ENCODE results near the gene SNX11. TPM values are rescaled to one million over a fixed set of nuclear protein-coding genes. Genes with fewer than 3 reads are reported as not detected.
"Not testable (repeated sequence)": the region's sequence is repeated elsewhere in the genome, so short reads cannot be mapped to it uniquely, and the experiment has no call there.

SNX11 gene
- total RNA-seq, 2 donors from 2014 or later, result 82.2 to 164 TPM

DNA sequence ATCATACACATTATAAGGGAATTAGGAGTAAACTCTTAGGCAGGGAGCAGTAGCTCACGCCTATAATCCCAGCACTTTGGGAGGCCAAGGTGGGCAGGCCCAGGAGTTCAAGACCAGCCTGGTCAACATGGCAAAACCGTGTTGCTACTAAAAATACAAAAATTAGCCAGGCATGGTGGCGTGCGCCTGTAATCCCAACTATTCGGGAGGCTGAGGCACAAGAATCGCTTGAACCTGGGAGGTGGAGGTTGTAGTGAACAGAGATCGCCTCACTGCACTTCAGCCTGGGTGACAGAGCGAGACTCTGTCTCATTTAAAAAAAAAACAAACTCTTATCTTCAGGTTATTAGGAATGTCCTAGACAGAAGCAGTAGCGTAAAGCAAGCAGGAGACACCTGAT is 34.8 kb upstream of the SNX11 start:
- H3K36me3 Mint-ChIP-seq; ATAC-seq; DNase-seq (ENCODE audit: low spot score); H3K4me3 Mint-ChIP-seq; H3K27ac Mint-ChIP-seq; H3K9me3 Mint-ChIP-seq; H3K27me3 Mint-ChIP-seq; H3K4me1 Mint-ChIP-seq (ENCODE audit: low read depth in 2 of 2): not testable (repeated sequence)

DNA sequence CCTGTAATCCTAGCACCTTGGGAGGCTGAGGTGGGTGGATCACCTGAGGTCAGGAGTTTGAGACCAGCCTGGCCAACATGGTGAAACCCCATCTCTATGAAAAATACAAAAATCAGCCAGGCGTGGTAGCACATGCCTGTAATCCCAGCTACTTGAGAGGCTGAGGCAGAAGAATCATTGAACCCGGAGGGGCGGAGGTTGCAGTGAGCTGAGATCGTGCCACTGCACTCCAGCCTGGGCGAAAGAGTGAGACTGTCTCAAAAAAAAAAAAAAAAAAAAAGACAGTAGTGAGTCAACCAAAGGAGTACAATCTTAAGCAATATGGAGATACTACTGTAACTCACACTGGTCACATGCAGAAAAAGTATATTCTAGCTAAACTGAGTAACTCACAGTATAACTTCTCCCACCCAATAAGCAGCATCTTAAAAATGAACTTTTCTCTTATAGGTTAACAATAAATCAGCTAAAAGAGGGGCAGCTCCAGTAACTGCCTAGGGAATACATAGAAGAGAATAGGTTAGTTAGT is 33.9 kb upstream of the SNX11 start:
- not testable (repeated sequence) for H3K27ac Mint-ChIP-seq; H3K4me1 Mint-ChIP-seq (ENCODE audit: low read depth in 2 of 2); ATAC-seq; H3K4me3 Mint-ChIP-seq; H3K36me3 Mint-ChIP-seq; H3K27me3 Mint-ChIP-seq; DNase-seq (ENCODE audit: low spot score); H3K9me3 Mint-ChIP-seq

DNA sequence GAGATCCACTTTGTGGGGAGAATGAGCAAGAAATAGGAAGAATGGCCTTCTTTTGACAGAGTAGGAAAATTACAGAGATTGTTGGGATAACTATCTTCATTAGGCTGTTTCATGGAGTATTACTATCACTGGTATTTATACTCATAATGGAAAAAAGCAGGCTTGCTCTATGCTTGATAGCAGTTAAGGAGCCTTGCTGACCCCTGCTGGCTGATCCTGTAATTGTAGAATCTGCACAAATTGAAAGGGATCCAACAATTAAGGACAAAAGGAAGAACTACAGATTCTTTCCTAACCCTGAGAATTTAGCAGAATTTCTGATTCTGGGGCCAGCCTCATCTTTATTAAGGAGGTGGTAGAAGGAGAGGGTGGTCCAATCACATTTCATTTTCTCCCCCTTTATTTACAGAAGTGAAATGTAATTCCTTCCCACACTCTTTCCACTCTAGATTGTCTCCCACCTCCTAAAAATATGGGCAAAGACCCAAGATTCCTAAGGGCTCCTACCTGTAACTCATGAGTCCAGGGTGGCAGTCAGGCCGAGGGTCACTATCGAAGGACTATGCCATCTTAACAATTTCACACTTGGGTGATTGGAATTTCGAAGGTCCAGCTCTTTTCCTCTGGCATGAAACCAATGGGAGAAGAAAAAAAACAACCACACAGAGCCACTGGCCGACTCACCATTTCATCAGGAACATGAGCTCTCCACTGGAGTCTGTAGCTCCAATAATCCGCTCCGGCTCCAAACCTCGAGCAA is 33.1 kb upstream of the SNX11 start:
- H3K27ac Mint-ChIP-seq, result no peak overlapping the region
- no peaks in the 10 kb centered on the region for H3K9me3 Mint-ChIP-seq
- H3K4me3 Mint-ChIP-seq, result no peak overlapping the region
- peak; percentile 79 for DNase-seq (ENCODE audit: low spot score)
- H3K27me3 Mint-ChIP-seq, result no peaks in the 10 kb centered on the region
- peak in 1 of 2 donors; percentile 78 for ATAC-seq
- peaks cover 0 to 3% of the 10 kb centered on the region in 2 donors for H3K4me1 Mint-ChIP-seq (ENCODE audit: low read depth in 2 of 2)
- no peaks in the 10 kb centered on the region for H3K36me3 Mint-ChIP-seq

DNA sequence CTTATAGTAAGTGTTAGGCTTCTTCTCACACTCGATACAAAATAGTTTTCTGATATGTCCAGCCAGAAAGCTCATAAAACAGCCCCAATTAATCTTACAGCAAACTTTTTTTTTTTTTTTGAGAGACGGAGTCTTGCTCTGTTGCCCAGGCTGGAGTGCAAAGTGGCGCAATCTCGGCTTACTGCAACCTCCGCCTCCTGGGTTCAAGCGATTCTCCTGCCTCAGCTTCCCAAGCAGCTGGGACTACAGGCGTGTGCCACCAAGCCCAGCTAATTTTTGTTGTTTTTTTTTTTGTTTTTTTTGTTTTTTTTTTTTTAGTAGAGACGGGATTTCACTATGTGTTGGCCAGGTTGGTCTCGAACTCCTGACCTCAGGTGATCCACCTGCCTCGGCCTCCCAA is 30.4 kb upstream of the SNX11 start:
- not testable (repeated sequence) for ATAC-seq; H3K27ac Mint-ChIP-seq; H3K4me3 Mint-ChIP-seq; DNase-seq (ENCODE audit: low spot score); H3K27me3 Mint-ChIP-seq; H3K36me3 Mint-ChIP-seq; H3K9me3 Mint-ChIP-seq; H3K4me1 Mint-ChIP-seq (ENCODE audit: low read depth in 2 of 2)

DNA sequence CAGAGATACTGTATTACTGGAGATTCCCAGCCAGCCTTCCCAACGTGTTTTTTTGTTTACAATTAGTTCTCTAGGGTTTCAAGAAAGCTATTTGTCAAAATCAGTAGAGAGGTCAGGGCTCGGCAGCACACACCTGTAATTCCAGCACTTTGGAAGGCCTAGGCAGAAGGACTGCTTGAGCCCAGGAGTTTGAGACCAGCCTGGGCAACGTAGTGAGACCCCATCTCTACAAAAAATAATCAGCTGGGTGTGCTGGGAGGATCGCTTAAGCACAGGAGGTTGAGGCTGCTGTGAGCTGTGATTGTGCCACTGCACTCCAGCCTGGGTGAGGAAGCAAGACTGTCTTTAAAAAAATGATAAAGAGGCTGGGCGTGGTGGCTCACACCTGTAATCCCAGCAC is 25.7 kb upstream of the SNX11 start:
- no peaks in the 10 kb centered on the region for H3K9me3 Mint-ChIP-seq
- ATAC-seq, result no peak

DNA sequence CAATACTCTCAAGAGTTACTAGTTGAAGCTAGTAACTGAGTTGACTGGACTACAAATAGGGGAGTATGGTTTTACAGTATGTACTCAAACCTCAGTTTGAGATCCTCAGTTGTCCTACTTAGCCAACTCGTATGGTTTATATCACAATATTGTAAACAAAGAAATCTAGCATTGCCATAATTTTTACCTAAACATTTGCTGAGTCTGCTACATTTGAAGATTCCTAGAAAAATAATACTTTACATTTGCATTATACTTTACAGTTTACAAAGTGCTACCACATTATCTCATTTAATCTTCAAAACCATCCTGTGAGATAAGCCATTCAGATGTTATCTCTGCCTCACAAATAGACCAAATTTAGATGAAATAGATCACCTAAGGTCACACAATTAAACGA is 22.6 kb upstream of the SNX11 start:
- H3K27me3 Mint-ChIP-seq, result no peaks in the 10 kb centered on the region
- DNase-seq (ENCODE audit: low spot score) (no peak), ATAC-seq (no peak)
- peaks cover 0 to 3% of the 10 kb centered on the region in 2 donors for H3K4me1 Mint-ChIP-seq (ENCODE audit: low read depth in 2 of 2)
- H3K9me3 Mint-ChIP-seq, result no peaks in the 10 kb centered on the region
- no peak overlapping the region for H3K4me3 Mint-ChIP-seq
- H3K27ac Mint-ChIP-seq, result no peak overlapping the region
- H3K36me3 Mint-ChIP-seq, result no peaks in the 10 kb centered on the region

More for the DNA sequence above, 25.7 kb upstream of the SNX11 start:
- Mint-ChIP-seq H3K4me1 (ENCODE audit: low read depth in 2 of 2) (no peaks in the 10 kb centered on the region), H3K27ac (no peak overlapping the region), H3K27me3 (no peaks in the 10 kb centered on the region), H3K4me3 (no peak overlapping the region), H3K36me3 (no peaks in the 10 kb centered on the region)
- DNase-seq (ENCODE audit: low spot score), result no peak

DNA sequence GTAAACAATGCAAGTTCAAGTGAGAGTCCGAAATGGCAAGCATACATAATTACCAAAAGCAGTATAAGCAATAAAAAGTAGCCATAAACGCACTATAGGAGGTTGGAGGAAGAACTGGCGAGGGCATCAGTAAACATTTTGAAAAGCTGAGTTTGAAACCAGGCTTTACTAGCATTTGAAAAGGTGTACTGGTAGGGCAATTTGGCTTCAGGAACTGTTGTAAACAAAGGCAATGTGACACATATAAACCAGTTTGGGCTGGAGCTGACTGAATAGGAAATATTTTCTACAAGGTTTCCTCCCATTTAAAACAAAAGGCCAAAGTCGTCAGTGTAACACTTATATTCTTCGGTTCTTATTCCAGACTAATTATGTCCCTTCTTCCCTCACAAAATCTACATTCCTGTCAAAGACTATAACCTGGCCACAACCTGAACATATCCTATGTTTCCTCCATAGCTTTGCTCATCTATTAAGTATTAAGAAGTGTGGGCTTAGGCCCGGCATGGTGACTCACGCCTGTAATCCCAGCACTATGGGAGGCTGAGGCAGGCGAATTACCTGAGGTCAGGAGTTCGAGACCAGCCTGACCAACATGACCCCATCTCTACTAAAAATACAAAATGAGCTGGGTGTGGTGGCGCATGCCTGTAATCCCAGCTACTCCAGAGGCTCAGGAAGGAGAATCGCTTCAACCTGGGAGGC is 14.1 kb upstream of the SNX11 start:
- Mint-ChIP-seq H3K36me3 (no peaks in the 10 kb centered on the region), H3K27me3 (no peaks in the 10 kb centered on the region), H3K27ac (no peak overlapping the region), H3K9me3 (no peaks in the 10 kb centered on the region), H3K4me3 (no peak overlapping the region), H3K4me1 (ENCODE audit: low read depth in 2 of 2) (peaks cover 0 to 5% of the 10 kb centered on the region in 2 donors)
- no peak for DNase-seq (ENCODE audit: low spot score)
- no peak for ATAC-seq

DNA sequence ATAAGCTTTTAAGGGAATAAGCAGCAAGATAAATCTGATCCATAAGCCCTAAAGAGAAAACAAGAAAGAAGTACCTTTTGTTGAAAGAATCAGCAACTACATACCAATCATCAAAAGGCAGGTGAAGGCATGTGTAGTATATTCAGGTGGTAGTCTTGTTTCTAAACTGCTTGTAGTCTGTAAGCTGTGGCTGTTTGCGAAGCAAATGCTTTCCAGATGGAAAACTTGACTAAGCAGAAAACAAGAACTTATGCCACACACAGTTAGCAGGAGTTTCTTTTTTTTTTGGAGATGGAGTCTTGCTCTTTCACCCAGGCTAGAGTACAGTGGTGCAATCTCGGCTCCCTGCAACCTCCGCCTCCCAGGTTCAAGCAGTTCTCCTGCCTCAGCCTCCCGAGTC is 12.0 kb upstream of the SNX11 start:
- no peaks in the 10 kb centered on the region for H3K27me3 Mint-ChIP-seq
- peaks cover 7 to 8% of the 10 kb centered on the region in 2 donors for H3K4me1 Mint-ChIP-seq (ENCODE audit: low read depth in 2 of 2)
- DNase-seq (ENCODE audit: low spot score) (no peak), ATAC-seq (no peak)
- no peaks in the 10 kb centered on the region for H3K36me3 Mint-ChIP-seq
- no peak overlapping the region for H3K27ac Mint-ChIP-seq
- H3K9me3 Mint-ChIP-seq, result no peaks in the 10 kb centered on the region
- no peak overlapping the region for H3K4me3 Mint-ChIP-seq

DNA sequence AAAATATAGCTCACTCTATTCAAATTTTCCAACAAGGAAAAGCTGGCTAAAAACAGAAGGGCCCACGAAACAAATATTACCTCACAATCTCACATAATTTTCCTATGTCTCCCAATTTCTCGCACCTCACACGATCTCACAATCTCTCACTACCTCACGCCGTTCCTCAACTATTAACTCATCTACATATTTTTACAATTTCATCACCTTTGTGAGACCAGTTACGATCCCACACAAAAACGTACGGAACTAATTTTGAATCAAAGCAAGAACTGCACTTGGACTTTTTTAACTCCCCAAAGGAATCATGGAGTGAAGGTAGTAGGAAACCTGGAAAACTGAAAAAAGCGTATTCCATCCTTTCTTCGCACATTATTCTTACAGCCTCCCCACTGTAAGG is 7.4 kb upstream of the SNX11 start:
- peaks cover 36 to 44% of the 10 kb centered on the region in 2 donors for H3K4me1 Mint-ChIP-seq (ENCODE audit: low read depth in 2 of 2)
- H3K27me3 Mint-ChIP-seq, result no peaks in the 10 kb centered on the region
- no peaks in the 10 kb centered on the region for H3K9me3 Mint-ChIP-seq
- H3K36me3 Mint-ChIP-seq, result peaks cover 6% of the 10 kb centered on the region
- DNase-seq (ENCODE audit: low spot score), result no peak
- H3K4me3 Mint-ChIP-seq, result peak overlapping the region; percentile 92
- no peak for ATAC-seq
- peak overlapping the region; percentile 84 to 95 for H3K27ac Mint-ChIP-seq

DNA sequence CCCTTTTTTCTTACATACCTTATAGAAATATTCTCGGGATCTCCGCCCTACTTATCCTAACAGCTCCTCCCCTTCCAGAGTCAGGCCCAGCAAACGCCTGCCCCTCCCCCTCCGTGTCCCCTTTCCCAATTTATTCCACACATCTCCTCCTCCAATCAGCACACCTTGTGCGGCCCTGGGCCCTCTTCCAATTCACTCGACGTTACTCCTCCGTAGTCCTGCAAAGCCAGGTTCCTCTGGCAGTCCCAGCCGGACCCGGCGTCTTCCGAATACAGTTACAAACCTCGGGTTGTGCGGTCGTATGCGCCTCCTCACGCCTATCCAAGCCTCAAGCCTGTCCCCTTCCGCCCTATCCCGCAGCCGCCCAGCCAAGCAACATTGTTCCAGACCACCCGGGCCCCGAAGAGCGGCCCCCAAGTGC is 7.0 kb upstream of the SNX11 start:
- Mint-ChIP-seq H3K4me1 (ENCODE audit: low read depth in 2 of 2) (peaks cover 36 to 45% of the 10 kb centered on the region in 2 donors), H3K4me3 (peak overlapping the region; percentile 92), H3K27me3 (no peaks in the 10 kb centered on the region), H3K27ac (peak overlapping the region; percentile 84 to 95), H3K9me3 (no peaks in the 10 kb centered on the region), H3K36me3 (peaks cover 6% of the 10 kb centered on the region)
- ATAC-seq (no peak), DNase-seq (ENCODE audit: low spot score) (no peak)

DNA sequence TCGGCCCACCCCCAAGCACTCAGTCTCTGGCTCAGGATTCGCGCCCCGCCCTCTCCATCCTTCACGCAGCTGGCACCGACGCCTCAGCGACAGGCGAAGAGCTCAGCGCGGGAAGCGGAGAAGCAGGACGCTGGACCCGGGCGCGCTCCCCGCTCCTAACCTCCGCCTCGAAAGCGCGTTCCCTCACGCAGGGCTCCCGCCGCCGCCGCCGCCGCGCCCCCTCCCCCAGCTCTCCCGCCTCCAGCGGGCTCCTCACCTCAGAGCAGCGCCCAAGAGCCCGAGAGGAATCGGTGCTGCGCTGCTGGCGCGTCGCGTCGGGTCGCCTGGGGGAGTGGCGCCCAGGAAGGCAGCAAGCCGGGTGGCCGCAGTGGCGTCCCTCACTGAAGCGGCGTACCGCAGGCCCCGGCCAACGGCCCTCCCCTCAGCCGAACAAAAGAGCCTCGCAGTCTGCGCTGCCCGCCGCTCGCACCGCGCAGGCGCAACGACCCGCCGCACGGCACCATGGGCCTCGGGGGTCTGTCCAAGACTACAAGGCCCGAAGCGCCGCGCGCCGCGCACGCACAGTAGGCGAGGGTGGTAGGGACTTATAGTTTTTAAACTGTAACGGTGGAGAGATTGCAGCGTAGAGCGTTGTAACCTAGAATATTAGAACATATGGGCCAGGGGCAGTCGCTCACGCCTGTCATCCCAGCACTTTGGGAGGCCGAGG is 6.4 kb upstream of the SNX11 start, which contains the start of gene CBX1:
TSS of gene CBX1 (minus strand) at position 467 of the 709 bp plus-strand sequence. CDS start 24,474 bp downstream, outside the sequence.
- Mint-ChIP-seq H3K36me3 (peaks cover 6% of the 10 kb centered on the region), H3K27ac (peak within 1 kb of the TSS; percentile 84 to 95), H3K27me3 (no peaks in the 10 kb centered on the region), H3K9me3 (no peaks in the 10 kb centered on the region), H3K4me1 (ENCODE audit: low read depth in 2 of 2) (peaks cover 36 to 45% of the 10 kb centered on the region in 2 donors), H3K4me3 (peak within 1 kb of the TSS; percentile 92)
- DNase-seq (ENCODE audit: low spot score) (peak; percentile 97), ATAC-seq (peak; percentile 97)

DNA sequence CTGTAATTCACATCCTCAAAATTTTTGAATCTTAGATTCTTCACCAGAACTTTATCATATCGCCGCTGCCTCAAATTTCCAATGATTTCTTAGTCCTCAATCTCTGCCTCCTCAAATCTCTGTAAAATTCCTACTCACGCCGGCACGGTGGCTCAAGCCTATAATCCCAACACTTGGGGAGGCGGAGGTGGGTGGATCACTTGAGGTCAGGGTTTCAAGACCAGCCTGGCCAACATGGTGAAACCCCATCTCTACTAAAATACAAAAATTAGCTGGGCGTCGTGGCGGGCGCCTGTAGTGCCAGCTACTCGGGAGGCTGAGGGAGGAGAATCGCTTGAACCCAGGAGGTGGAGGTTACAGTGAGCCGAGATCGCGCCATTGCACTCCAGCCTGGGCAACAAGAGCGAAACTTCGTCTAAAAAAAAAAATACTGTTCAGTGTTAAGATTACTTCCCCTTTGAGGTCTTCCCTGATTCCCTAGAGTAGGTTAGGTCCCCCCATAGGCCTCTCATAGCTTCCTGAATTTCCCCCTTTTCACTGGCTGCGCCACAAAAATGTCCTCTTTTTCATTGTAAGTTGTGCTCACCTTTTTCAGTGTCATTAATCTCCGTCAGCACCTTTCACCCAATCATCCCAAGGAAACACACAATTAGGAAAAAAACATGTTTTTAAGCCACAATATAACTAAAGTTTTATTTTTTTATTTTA is 5.4 kb upstream of the SNX11 start:
- no peaks in the 10 kb centered on the region for H3K27me3 Mint-ChIP-seq
- peak overlapping the region; percentile 84 to 95 for H3K27ac Mint-ChIP-seq
- peaks cover 43 to 53% of the 10 kb centered on the region in 2 donors for H3K4me1 Mint-ChIP-seq (ENCODE audit: low read depth in 2 of 2)
- no peak for DNase-seq (ENCODE audit: low spot score)
- ATAC-seq, result no peak
- H3K4me3 Mint-ChIP-seq, result peak overlapping the region; percentile 92
- H3K9me3 Mint-ChIP-seq, result no peaks in the 10 kb centered on the region
- H3K36me3 Mint-ChIP-seq, result peaks cover 6% of the 10 kb centered on the region
